ENCODE measurements around the gene CCDC33.

GRCh38 chr15:74326746-74327145 lies 90.6 kb downstream of the CCDC33 start:
- no peak for TF ChIP-seq POLR2AphosphoS5 (IDR thresholded peaks at IDR 0.05; ENCODE audit: insufficient read depth, low read depth, low read length)
- TF ChIP-seq POLR2A (IDR thresholded peaks at IDR 0.05; ENCODE audit: low read depth, low read length), result no peak
- TF ChIP-seq EZH2 (IDR thresholded peaks at IDR 0.05; ENCODE audit: borderline replicate concordance, low read depth, low read length, severe bottlenecking), result no peak
- TF ChIP-seq, protein P1, sequence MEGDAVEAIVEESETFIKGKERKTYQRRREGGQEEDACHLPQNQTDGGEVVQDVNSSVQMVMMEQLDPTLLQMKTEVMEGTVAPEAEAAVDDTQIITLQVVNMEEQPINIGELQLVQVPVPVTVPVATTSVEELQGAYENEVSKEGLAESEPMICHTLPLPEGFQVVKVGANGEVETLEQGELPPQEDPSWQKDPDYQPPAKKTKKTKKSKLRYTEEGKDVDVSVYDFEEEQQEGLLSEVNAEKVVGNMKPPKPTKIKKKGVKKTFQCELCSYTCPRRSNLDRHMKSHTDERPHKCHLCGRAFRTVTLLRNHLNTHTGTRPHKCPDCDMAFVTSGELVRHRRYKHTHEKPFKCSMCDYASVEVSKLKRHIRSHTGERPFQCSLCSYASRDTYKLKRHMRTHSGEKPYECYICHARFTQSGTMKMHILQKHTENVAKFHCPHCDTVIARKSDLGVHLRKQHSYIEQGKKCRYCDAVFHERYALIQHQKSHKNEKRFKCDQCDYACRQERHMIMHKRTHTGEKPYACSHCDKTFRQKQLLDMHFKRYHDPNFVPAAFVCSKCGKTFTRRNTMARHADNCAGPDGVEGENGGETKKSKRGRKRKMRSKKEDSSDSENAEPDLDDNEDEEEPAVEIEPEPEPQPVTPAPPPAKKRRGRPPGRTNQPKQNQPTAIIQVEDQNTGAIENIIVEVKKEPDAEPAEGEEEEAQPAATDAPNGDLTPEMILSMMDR (IDR thresholded peaks at IDR 0.05; ENCODE audit: extremely low read depth in 1 of 2, insufficient read depth in 1 of 2, low read depth in 1 of 2, low read length in 2 of 2), result no peak
- TF ChIP-seq GATA2 (IDR thresholded peaks at IDR 0.05; ENCODE audit: insufficient read depth, insufficient read length, low read depth, low read length), result no peak

All from endothelial cell of umbilical vein (primary cell).